ENCODE measurements around the gene TSR3.

TSR3 gene

GRCh38 chr16:1311212-1311737 lies 40.4 kb downstream of the TSR3 start:
- no peak for DNase-seq (ENCODE audit: low read depth in 4 of 4, low spot score in 1 of 4)

- DNase-seq (ENCODE audit: low read depth in 4 of 4, low spot score in 1 of 4) = no peak
Observed at GRCh38 chr16:1310832-1311200, 40.9 kb downstream of the TSR3 start.

GRCh38 chr16:1309888-1310831 lies 41.5 kb downstream of the TSR3 start:
- peak in 2 of 4 experiments; percentile 40 to 43 for DNase-seq (ENCODE audit: low read depth in 4 of 4, low spot score in 1 of 4)

GRCh38 chr16:1308977-1309885 lies 42.4 kb downstream of the TSR3 start, which contains the start of gene UBE2I:
TSS of gene UBE2I (plus strand) at chr16:1309636. CDS start at chr16:1314031, 4,395 bp downstream.
- peak; percentile 92 to 95 (median 94) for DNase-seq (ENCODE audit: low read depth in 4 of 4, low spot score in 1 of 4)

- no peak for DNase-seq (ENCODE audit: low read depth in 4 of 4, low spot score in 1 of 4)
Observed at GRCh38 chr16:1308036-1308976, 43.4 kb downstream of the TSR3 start.

- no peak for DNase-seq (ENCODE audit: low read depth in 4 of 4, low spot score in 1 of 4)
Observed at GRCh38 chr16:1306334-1306733, 45.3 kb downstream of the TSR3 start.

GRCh38 chr16:1305823-1306222 lies 45.9 kb downstream of the TSR3 start:
- DNase-seq (ENCODE audit: low read depth in 4 of 4, low spot score in 1 of 4) = no peak

- DNase-seq (ENCODE audit: low read depth in 4 of 4, low spot score in 1 of 4) = no peak
Observed at GRCh38 chr16:1301562-1301961, 50.1 kb downstream of the TSR3 start.

GRCh38 chr16:1300664-1301476 lies 50.8 kb downstream of the TSR3 start:
- peak; percentile 49 to 66 (median 58) for DNase-seq (ENCODE audit: low read depth in 4 of 4, low spot score in 1 of 4)

- DNase-seq (ENCODE audit: low read depth in 4 of 4, low spot score in 1 of 4) = no peak
Observed at GRCh38 chr16:1299868-1300203, 51.8 kb downstream of the TSR3 start.

Data from stimulated activated CD4-positive, alpha-beta T cell treated with anti-CD3 and anti-CD28 coated beads, Interleukin-1b, Interleukin-23, amount 100 ng/mL, for 24 hours (primary cell).